ENCODE data around the gene NAGLU. TPM values are rescaled to one million over a fixed set of nuclear protein-coding genes. Genes with fewer than 3 reads are reported as not detected.

Gene NAGLU
- total RNA-seq, 2 donors from 2014 or later: 19.6 to 22.1 TPM

- Histone ChIP-seq H3K4me1 (peaks cover 0 to under 1% of the 10 kb centered on the region in 2 donors), H3K27ac (no peak overlapping the region), H3K4me3 (no peak overlapping the region), H3K9me3 (no peaks in the 10 kb centered on the region), H3K27me3 (no peaks in the 10 kb centered on the region), H3K36me3 (peaks cover 59% of the 10 kb centered on the region)
- DNase-seq (ENCODE audit: low spot score): no peak
- TF ChIP-seq CTCF (IDR thresholded peaks at IDR 0.05): no peak
These were observed 54.8 kb downstream of the NAGLU start for GRCh38 chr17:42590886-42591285.

GRCh38 chr17:42591411-42591810 is 55.4 kb downstream of the NAGLU start:
- Histone ChIP-seq H3K9me3 (no peaks in the 10 kb centered on the region), H3K36me3 (peaks cover 56% of the 10 kb centered on the region), H3K27me3 (no peaks in the 10 kb centered on the region), H3K4me3 (no peak overlapping the region), H3K4me1 (no peaks in the 10 kb centered on the region), H3K27ac (no peak overlapping the region)
- no peak for DNase-seq (ENCODE audit: low spot score)
- TF ChIP-seq CTCF (IDR thresholded peaks at IDR 0.05): no peak

Small RNA genes within 50 kb of the gene (microRNA-seq; reads per million reads assigned to microRNA genes)
- gene MIR5010 (ENCODE audit: borderline number of aligned reads in 2 of 2, borderline replicate concordance in 1 of 2) (6.4 to 9.9 reads per million in 2 donors), gene MIR548AT (ENCODE audit: borderline number of aligned reads in 2 of 2, borderline replicate concordance in 1 of 2) (0 to 0.71 reads per million in 2 donors)

Other genes starting within 250 kb of the NAGLU start
- gene STAT5A, start 247.7 kb upstream of the NAGLU start, total RNA-seq: 10 to 100 TPM; 16.9 to 51.2 TPM
- 100 to 1,000 TPM; 105 to 150 TPM for gene STAT3, start 147.8 kb upstream of the NAGLU start, total RNA-seq
- gene CAVIN1, start 113.0 kb upstream of the NAGLU start, total RNA-seq: 100 to 1,000 TPM; 202 to 348 TPM
- gene ATP6V0A1, start 77.4 kb upstream of the NAGLU start, total RNA-seq: 10 to 100 TPM; 38.9 to 67.5 TPM
- gene HSD17B1, start 16.7 kb downstream of the NAGLU start, total RNA-seq: under 1 TPM; 0.39 to 0.78 TPM
- 10 to 100 TPM; 18.1 to 19.0 TPM for gene COASY, start 25.9 kb downstream of the NAGLU start, total RNA-seq
- gene MLX, start 30.9 kb downstream of the NAGLU start, total RNA-seq: 10 to 100 TPM; 40.1 to 63.6 TPM
- gene PSMC3IP, start 41.5 kb downstream of the NAGLU start, total RNA-seq: 1 to 10 TPM; 1.2 to 1.6 TPM
- 10 to 100 TPM; 30.4 to 31.1 TPM for gene RETREG3, start 73.1 kb downstream of the NAGLU start, total RNA-seq
- gene TUBG1, start 73.4 kb downstream of the NAGLU start, total RNA-seq: 10 to 100 TPM; 28.8 to 55.9 TPM
- 10 to 100 TPM; 18.2 to 25.7 TPM for gene TUBG2, start 123.0 kb downstream of the NAGLU start, total RNA-seq
- gene PLEKHH3, start 140.8 kb downstream of the NAGLU start, total RNA-seq: 10 to 100 TPM; 14.5 to 26.5 TPM
- 1 to 10 TPM; 1.3 to 4.4 TPM for gene CCR10, start 145.6 kb downstream of the NAGLU start, total RNA-seq
- 1 to 10 TPM in 1 of 2 donors, under 1 TPM in 1; 0.96 to 2.0 TPM for gene CNTNAP1, start 146.3 kb downstream of the NAGLU start, total RNA-seq
- gene EZH1, start 208.8 kb downstream of the NAGLU start, total RNA-seq: 10 to 100 TPM; 30.5 to 32.5 TPM
- gene RAMP2, start 225.0 kb downstream of the NAGLU start, total RNA-seq: 10 to 100 TPM; 28.9 to 35.2 TPM
- gene VPS25, start 237.2 kb downstream of the NAGLU start, total RNA-seq: 10 to 100 TPM; 37.9 to 39.8 TPM
- gene WNK4, start 244.4 kb downstream of the NAGLU start, total RNA-seq: under 1 TPM in 1 of 2 donors, not detected in 1; 0.08 TPM

Data from right atrium auricular region (tissue), 2 donors.